GM12865 (cell line): ENCODE measurements around the gene KCNQ2.
A peak's percentile ranks its signal among the peaks of the same experiment; 100 is the strongest.

Experiments used
- DNase-seq: peaks from one replicate; pipeline ENCODE4 v3.0.0; 2010; ENCODE audit warnings: low read depth
- H3K4me3 ChIP-seq: 2 replicates; pipeline ENCODE4 v1.5.1; 2011; ENCODE audit warnings: mild to moderate bottlenecking, low read depth, low read length, control low read depth
- CTCF ChIP-seq: IDR thresholded peaks from 2 replicates; pipeline ENCODE4 v1.5.1; 2011; ENCODE audit warnings: low read length, control low read depth, low read depth, inconsistent platforms; ENCODE audit not compliant: insufficient read depth; ENCODE audit errors: missing control alignments

The KCNQ2 gene

GRCh38 chr20:63439866-63440265 lies 32.6 kb downstream of the KCNQ2 start:
- H3K4me3 ChIP-seq = no peak overlapping the region
- TF ChIP-seq CTCF = no peak
- no peak for DNase-seq

GRCh38 chr20:63438121-63438520 lies 34.3 kb downstream of the KCNQ2 start:
- H3K4me3 ChIP-seq = no peak overlapping the region
- DNase-seq = no peak
- TF ChIP-seq CTCF = no peak

GRCh38 chr20:63435552-63435951 lies 36.9 kb downstream of the KCNQ2 start:
- no peak for TF ChIP-seq CTCF
- no peak overlapping the region for H3K4me3 ChIP-seq
- no peak for DNase-seq

GRCh38 chr20:63434599-63435378 lies 37.7 kb downstream of the KCNQ2 start:
- DNase-seq = peak; percentile 86
- H3K4me3 ChIP-seq = peak overlapping the region; percentile 35
- peak; percentile 84 for TF ChIP-seq CTCF

GRCh38 chr20:63433756-63434531 lies 38.5 kb downstream of the KCNQ2 start:
- peak overlapping the region; percentile 35 for H3K4me3 ChIP-seq
- peak; percentile 46 for DNase-seq
- no peak for TF ChIP-seq CTCF

GRCh38 chr20:63433351-63433750 lies 39.1 kb downstream of the KCNQ2 start:
- no peak for TF ChIP-seq CTCF
- peak; percentile 36 for DNase-seq
- no peak overlapping the region for H3K4me3 ChIP-seq
